GM10266 (cell line): Measurements from ENCODE around the gene CDH13.

ENCODE experiments used
- DNase-seq: peaks from one replicate; pipeline ENCODE4 v3.0.0; 2012; ENCODE audit errors: extremely low spot score
- TF ChIP-seq, protein P1 (sequence below): IDR thresholded peaks from 2 replicates; pipeline ENCODE4 v1.5.1; 2012; ENCODE audit warnings: mild to moderate bottlenecking, low read depth; ENCODE audit not compliant: control insufficient read depth, insufficient read depth; ENCODE audit errors: missing control alignments

CDH13 gene

DNA sequence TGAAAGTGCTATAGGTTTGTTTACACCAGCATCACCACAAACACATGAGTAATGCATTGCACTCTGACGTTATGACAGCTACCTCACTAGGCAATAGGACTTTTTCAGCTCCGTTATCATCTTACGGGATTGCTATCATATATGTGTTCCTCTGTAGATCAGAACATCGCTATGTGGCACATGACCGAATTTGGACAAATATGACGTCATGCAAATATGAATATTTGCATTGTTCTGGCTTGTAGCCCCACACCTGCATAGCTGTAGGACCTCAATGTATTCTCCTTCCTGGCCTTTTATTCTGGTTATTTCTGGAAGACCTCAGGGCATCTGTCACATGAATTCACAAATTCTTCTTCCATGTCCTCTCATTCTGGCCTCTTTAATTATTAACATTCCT is 393.2 kb downstream of the CDH13 start:
- TF ChIP-seq, protein P1, sequence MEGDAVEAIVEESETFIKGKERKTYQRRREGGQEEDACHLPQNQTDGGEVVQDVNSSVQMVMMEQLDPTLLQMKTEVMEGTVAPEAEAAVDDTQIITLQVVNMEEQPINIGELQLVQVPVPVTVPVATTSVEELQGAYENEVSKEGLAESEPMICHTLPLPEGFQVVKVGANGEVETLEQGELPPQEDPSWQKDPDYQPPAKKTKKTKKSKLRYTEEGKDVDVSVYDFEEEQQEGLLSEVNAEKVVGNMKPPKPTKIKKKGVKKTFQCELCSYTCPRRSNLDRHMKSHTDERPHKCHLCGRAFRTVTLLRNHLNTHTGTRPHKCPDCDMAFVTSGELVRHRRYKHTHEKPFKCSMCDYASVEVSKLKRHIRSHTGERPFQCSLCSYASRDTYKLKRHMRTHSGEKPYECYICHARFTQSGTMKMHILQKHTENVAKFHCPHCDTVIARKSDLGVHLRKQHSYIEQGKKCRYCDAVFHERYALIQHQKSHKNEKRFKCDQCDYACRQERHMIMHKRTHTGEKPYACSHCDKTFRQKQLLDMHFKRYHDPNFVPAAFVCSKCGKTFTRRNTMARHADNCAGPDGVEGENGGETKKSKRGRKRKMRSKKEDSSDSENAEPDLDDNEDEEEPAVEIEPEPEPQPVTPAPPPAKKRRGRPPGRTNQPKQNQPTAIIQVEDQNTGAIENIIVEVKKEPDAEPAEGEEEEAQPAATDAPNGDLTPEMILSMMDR, result no peak

GRCh38 chr16:83021045-83021444 is 394.3 kb downstream of the CDH13 start:
- no peak for DNase-seq
- TF ChIP-seq, protein P1, result no peak

More for the DNA sequence above, 393.2 kb downstream of the CDH13 start:
- DNase-seq, result no peak

DNA sequence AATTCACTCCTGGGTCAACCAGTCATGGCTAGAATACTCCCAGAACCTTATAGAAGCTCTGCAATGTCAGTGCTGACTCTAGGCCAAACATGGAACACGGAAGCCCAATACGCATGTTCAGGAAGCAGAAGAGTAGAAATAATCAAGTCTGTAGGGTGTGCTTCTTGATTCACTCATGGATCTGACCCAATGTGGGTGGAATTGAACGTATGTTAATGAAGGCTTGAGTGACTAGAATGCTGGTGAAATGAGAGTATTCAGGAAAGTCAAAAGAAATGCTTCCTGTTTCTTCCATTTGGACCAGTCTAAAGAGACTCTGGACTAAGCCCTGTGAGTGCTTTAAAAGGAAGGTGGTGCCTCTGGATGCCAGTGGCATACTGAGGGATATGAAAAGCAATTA is 395.0 kb downstream of the CDH13 start:
- no peak for DNase-seq
- TF ChIP-seq, protein P1, result no peak

DNA sequence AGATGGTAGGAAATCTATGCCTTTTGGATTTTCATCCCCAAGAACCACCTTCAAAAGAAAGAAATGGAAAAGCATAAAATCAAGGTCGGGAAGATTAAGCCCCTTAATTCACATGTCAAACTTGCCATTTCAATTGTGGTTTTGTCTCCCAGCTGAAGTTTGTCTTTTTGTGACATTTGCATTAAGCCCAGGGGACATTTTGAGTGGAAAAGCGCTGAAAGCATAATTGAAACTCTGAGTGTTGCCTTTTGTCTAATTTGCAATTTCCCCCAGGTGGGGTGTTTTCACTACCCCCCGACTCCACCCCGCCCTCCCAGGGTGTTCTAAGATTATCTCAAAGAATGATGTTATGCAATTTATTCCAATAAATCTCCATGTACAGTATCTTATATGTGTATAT is 396.2 kb downstream of the CDH13 start:
- TF ChIP-seq, protein P1, result no peak
- no peak for DNase-seq

DNA sequence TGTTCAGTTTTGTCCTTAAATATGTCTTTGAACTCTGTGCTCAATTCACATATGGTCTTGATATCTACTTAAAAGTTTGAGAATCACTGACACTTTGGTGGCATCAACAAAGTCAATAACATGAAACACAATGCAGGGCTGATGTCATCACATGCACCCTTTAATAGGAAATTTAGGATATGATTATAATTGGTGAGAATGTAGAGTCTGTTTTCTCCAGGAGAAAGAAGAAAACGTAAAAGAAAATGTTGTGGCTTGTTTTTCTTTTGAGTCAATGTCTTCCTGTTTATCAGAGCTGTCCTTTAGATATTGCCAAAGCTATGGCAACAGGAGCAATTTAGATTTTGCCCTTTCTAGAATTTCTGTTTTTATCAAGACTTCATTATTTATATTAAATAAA is 396.9 kb downstream of the CDH13 start:
- no peak for DNase-seq
- TF ChIP-seq, protein P1, result no peak

DNA sequence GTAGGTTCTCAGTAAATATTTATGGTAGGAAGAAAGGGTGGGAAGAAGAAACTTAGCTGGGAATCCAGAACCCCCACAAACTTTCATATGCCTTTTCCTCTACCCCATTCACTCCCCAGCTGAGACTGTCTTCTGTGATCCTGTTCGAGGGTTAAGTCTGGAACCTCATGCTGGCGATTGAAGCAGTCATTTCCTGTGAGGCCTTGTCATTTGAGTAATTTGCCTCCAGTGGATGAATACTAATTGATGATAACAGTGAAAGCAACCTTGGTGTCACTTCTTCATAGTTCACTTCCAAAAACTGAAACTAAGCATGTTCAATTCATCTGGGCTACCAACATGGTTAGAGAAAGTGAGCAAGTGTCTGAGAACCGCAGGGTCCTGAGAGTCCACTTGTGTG is 401.2 kb downstream of the CDH13 start:
- DNase-seq, result no peak
- TF ChIP-seq, protein P1, result no peak

GRCh38 chr16:83029467-83029866 is 402.7 kb downstream of the CDH13 start:
- no peak for DNase-seq
- TF ChIP-seq, protein P1, result no peak

- no peak for DNase-seq
- TF ChIP-seq, protein P1, result no peak
These were observed 404.8 kb downstream of the CDH13 start for GRCh38 chr16:83031524-83031923.
